Nephron progenitor cell (in vitro differentiated cells): ENCODE results near the gene LTA4H.

ENCODE experiments used
- DNase-seq: peaks from one replicate; pipeline ENCODE4 v3.0.0; 2021
- H3K27ac Mint-ChIP-seq: 2 replicates; pipeline ENCODE4 v1.8.0; 2021; ENCODE audit warnings: mild to moderate bottlenecking, moderate library complexity, mixed read lengths
- H3K27me3 Mint-ChIP-seq: 2 replicates; pipeline ENCODE4 v1.8.0; 2021; ENCODE audit warnings: mild to moderate bottlenecking, low read depth, mixed read lengths; ENCODE audit not compliant: poor library complexity
- H3K36me3 Mint-ChIP-seq: 2 replicates; pipeline ENCODE4 v1.8.0; 2021; ENCODE audit warnings: low read depth, mixed read lengths
- H3K4me1 Mint-ChIP-seq: 2 replicates; pipeline ENCODE4 v1.8.0; 2021; ENCODE audit warnings: mixed read lengths
- H3K4me3 Mint-ChIP-seq: 2 replicates; pipeline ENCODE4 v1.8.0; 2021; ENCODE audit warnings: mild to moderate bottlenecking, moderate library complexity, mixed read lengths
- H3K9me3 Mint-ChIP-seq: 2 replicates; pipeline ENCODE4 v1.8.0; 2021; ENCODE audit warnings: mild to moderate bottlenecking, moderate library complexity, mixed read lengths
- CTCF ChIP-seq: fragments of 200-600 bp; sonication (generic); IDR thresholded peaks from 2 replicates; pipeline ENCODE4 v1.5.0; 2021; ENCODE audit warnings: antibody characterized with exemption

The LTA4H gene

GRCh38 chr12:96034621-96035282 lies 635 bp downstream of the LTA4H start:
- Mint-ChIP-seq H3K4me3 (no peak overlapping the region), H3K27ac (no peak overlapping the region), H3K9me3 (no peaks in the 10 kb centered on the region), H3K27me3 (peaks cover under 1% of the 10 kb centered on the region), H3K36me3 (peaks cover 4% of the 10 kb centered on the region), H3K4me1 (peaks cover 4% of the 10 kb centered on the region)
- peak; percentile 50 for DNase-seq
- TF ChIP-seq CTCF: no peak

GRCh38 chr12:96033549-96034389 lies 1.6 kb downstream of the LTA4H start:
- no peak for TF ChIP-seq CTCF
- Mint-ChIP-seq H3K27ac (no peak overlapping the region), H3K4me1 (peaks cover 4% of the 10 kb centered on the region), H3K27me3 (no peaks in the 10 kb centered on the region), H3K9me3 (no peaks in the 10 kb centered on the region), H3K36me3 (peaks cover 4% of the 10 kb centered on the region), H3K4me3 (no peak overlapping the region)
- DNase-seq: no peak

DNA sequence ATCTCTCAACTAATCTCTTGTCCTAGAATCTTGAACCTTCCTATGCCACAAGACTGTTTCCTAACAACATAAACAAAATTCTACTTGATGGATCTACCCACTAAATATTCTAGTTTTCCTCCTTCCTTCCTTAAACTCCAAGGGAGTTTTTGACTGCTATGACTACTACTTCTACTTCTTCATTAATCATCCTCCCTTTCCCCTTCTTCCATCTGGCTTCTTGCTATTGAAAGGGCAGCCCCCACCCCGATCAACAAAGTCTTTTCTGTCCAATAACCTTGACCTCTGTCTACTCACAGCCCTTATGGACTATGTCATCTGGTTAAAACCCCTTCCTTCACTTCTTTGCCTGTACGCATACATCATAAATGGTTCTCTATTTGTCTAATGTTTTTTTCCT lies 5.6 kb downstream of the LTA4H start:
- Mint-ChIP-seq H3K36me3 (peaks cover 22% of the 10 kb centered on the region), H3K27ac (no peak overlapping the region), H3K4me3 (no peak overlapping the region), H3K27me3 (no peaks in the 10 kb centered on the region), H3K9me3 (no peaks in the 10 kb centered on the region), H3K4me1 (peaks cover 4% of the 10 kb centered on the region)
- no peak for TF ChIP-seq CTCF
- DNase-seq: no peak

GRCh38 chr12:96028538-96028937 lies 6.8 kb downstream of the LTA4H start:
- TF ChIP-seq CTCF: no peak
- peaks cover 4% of the 10 kb centered on the region for H3K4me1 Mint-ChIP-seq
- no peaks in the 10 kb centered on the region for H3K9me3 Mint-ChIP-seq
- no peak overlapping the region for H3K27ac Mint-ChIP-seq
- no peak for DNase-seq
- H3K4me3 Mint-ChIP-seq: no peak overlapping the region
- peaks cover 31% of the 10 kb centered on the region for H3K36me3 Mint-ChIP-seq
- H3K27me3 Mint-ChIP-seq: no peaks in the 10 kb centered on the region

DNA sequence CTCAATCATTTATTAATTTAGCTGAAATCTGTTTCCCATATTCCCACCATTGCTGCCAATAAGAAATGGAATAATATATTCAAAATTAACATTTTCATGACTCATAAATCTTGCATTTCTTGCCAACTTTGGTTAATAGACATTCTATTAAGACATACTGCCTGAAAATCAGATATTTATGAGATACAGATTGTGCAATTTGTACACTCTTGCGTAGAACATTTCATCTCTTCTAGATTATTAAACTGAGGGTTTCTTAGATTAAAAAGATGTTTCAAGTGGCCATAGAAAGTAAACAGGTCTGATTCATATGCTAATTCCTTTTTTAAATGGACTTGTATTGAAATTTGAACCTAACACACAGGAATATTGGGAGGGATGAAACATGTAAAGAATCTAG lies 9.1 kb downstream of the LTA4H start:
- Mint-ChIP-seq H3K4me1 (peaks cover 4% of the 10 kb centered on the region), H3K4me3 (no peak overlapping the region), H3K9me3 (no peaks in the 10 kb centered on the region), H3K27ac (no peak overlapping the region), H3K36me3 (peaks cover 43% of the 10 kb centered on the region), H3K27me3 (no peaks in the 10 kb centered on the region)
- DNase-seq: no peak
- no peak for TF ChIP-seq CTCF
